GM21526 (cell line): ENCODE results near the gene ARPC5.
"Not testable (repeated sequence)": the region's sequence is repeated elsewhere in the genome, so short reads cannot be mapped to it uniquely, and the experiment has no call there.

Experiments
- ATAC-seq: cut with Tn5 transposase; IDR thresholded peaks from one replicate; pipeline ENCODE4 v1.9.1; 2021; ENCODE audit warnings: moderate library complexity; ENCODE audit not compliant: unreplicated experiment, low FRiP score

Gene ARPC5

DNA sequence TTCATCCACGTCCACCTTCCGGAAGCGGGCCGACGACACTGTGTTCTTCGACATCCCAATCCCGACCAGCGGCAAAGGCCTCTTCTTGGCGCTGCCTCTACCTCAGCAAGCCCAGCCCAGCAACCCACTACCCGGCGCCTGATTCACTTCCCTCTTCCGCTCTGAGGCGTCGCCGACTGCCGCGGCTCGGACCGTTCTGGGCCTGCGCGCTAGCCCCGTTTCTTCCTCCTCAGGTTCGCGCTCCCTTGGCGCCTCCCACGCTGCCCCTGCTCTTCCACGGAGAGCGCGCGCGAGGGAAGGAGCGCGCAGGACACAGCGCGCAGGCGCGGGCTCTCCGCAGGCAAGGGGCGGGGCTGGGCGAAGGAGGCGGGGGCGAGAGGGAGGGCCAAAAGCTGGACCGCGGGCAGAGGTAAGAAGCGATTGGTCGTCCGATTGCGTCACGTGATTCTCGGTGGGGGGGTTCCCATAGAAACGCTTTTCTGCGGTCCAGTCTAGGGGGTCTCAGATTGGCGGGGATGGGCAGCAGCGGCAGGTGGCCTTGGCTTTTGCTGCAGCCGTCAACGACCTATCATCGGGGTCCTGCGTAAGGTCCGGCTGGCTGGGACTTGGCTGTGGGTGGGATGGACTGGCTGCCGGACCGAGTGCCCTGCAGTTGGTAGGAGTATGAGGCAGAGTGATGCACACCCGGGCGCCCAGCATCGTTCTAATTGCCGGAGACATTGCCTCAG is at the start of gene ARPC5:
ARPC5 (minus strand) TSS at position 178 of the 728 bp plus-strand sequence; CDS start at position 54, 124 bp downstream.
- peak; percentile 87 for ATAC-seq

GRCh38 chr1:183685112-183685713 is 49.6 kb upstream of the ARPC5 start:
- no peak for ATAC-seq

DNA sequence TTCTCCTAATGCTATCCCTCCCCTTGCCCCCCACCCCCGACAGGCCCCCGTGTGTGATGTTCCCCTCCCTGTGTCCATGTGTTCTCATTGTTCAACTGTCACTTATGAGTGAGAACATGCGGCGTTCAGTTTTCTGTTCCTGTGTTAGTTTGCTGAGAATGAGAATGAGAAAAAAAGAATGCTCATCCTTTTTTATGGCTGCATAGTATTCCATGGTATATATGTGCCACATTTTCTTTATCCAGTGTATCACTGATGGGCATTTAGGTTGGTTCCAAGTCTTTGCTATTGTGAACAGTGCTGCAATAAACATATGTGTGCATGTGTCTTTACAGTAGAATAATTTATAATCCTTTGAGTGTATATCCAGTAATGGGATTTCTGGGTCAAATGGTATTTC is 43.8 kb upstream of the ARPC5 start:
- ATAC-seq = not testable (repeated sequence)

DNA sequence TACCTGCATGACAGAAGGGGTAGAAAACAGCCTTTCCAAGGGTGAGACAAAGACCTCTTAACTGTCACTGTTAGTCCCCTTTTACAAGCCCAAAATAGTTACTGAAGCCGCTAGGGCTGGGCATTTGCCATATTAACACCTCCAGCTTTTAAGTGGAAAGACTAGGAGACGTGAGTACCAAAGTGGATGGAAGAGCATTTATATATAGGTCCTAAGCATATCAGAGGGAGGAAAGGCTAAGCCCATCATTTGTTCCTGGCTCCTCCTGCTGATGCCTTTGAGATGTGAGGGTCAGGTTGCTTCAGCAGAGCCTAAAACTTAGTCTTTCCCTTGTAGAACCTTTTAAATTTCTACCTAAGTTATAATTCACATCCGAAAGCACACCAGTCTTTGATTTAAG is 43.2 kb upstream of the ARPC5 start:
- no peak for ATAC-seq

GRCh38 chr1:183676586-183677189 is 41.1 kb upstream of the ARPC5 start:
- no peak for ATAC-seq

DNA sequence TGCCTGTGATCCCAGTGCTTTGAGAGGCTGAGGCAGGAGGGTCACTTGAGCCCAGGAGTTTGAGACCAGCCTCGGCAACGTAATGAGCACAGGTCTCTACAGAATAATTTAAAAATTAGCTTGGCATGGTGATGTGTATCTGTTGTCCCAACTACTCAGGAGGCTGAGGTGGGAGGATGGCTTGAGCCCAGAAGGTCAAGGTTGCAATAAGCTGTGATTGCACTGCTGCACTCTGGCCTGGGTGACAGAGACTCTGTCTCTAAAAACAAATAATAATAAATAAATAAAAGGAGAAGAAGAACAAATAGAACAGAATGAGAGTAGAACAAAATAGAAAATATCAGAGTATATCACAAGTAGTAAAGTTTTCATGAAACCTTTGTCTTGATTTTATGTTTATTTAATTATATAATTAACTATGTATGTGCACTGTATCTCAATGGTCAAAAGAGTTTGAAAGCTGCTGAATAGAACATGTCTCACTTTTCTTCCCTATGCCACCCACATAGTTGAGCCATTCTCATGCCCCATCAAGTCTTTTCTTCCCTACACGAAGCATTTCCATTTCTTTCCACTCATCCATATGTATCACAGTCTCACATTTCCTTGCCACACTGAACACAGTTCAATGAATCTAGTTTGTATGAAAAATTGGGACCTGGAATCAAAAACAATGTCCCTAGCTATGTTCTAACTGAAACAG is 40.5 kb upstream of the ARPC5 start:
- no peak for ATAC-seq

DNA sequence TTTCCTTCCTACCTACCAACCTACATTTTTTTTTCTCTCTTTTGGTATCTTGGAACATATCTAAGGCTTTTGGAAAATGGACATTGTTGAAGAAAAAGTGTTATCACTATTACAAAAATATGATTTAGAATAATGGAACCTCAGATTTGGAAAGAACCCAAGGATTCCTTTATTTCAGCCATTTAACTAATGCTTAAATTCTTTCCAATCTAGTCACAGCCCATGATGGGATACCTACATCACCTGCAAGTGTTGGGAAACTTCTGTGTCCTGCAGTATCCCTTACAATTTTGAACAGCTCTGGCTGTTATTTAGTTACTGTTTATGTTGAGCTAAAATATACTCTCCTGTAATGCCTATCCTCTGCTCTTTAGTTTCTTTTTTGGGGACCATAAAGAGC is 39.8 kb upstream of the ARPC5 start:
- ATAC-seq = no peak

- ATAC-seq = no peak
Observed at GRCh38 chr1:183674886-183675285, 39.3 kb upstream of the ARPC5 start.

GRCh38 chr1:183674339-183674738 is 38.8 kb upstream of the ARPC5 start:
- ATAC-seq = no peak

- ATAC-seq = no peak
Observed at GRCh38 chr1:183673605-183674323, 38.2 kb upstream of the ARPC5 start.

- ATAC-seq = no peak
Observed at GRCh38 chr1:183670169-183670568, 34.6 kb upstream of the ARPC5 start.

DNA sequence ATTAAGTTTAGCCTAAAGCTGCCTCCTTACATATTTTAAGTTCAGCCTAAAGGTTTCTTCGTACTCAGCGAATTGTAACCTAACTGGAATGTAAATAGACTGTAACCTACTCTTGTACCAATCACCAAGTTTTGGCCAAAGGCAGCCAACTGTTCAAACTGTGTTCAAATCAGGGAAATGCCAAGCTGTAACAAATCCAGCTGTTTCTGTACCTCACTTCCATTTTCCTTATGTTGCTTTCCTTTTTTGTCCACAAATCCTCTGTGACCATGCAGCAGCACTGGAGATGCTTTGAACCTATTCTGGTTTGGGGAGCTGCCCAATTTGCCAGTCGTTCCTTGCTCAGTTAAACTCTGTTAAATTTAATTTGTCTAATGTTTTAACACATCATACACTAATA is 20.8 kb upstream of the ARPC5 start:
- ATAC-seq = no peak

DNA sequence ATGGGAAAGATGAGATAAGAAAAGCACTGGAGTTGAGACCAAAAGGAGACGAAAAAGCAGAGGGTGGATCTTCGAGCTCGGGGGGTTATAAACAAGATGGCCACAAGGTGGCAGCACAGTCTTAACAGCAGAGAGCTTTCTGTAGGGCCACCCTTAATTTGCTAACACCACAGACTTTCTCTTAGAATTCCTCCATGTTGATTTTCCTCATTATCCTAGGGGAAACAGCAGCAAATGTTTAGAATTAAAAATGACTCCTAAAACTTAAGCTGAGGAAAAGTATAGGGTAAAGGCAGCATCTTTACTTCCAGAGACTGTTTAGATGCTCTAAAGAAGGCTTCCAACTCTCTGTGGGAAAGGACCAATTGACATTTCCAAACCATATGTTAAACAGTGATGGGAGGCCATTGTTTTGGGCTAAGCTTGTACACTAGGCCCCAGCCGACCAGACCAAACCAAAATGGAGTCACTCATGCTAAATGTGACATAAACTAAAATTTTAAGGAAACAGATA is 20.0 kb upstream of the ARPC5 start:
- peak; percentile 69 for ATAC-seq

- no peak for ATAC-seq
Observed at GRCh38 chr1:183654706-183655105, 19.1 kb upstream of the ARPC5 start.

DNA sequence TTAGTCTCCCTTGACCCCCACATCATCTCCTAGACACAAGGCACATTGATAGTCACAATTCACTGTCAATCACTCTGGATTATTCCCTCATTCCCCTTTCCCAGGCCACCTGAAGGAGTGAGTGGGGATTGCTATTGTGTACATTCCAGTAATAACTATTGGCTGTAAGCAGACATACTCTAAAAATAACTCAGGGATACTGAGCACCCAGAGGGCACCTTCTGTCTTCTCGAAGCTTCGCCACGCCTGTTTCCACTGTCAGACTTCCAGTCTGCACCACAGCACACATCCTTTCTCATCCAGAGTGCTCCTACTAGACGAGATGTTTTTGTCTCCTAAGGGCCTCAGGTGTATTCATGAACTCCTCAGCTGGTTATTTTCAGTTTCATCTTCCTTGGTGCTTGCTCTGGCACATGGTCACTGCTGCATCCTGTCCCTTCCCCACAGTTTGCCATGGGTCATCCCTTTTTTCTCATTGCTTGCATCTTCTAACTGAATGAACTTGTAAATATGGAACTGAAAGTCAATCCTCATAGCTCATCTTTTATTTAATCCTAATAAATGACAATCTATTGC is 18.4 kb upstream of the ARPC5 start:
- no peak for ATAC-seq

GRCh38 chr1:183653462-183653794 is 17.8 kb upstream of the ARPC5 start:
- ATAC-seq = no peak

DNA sequence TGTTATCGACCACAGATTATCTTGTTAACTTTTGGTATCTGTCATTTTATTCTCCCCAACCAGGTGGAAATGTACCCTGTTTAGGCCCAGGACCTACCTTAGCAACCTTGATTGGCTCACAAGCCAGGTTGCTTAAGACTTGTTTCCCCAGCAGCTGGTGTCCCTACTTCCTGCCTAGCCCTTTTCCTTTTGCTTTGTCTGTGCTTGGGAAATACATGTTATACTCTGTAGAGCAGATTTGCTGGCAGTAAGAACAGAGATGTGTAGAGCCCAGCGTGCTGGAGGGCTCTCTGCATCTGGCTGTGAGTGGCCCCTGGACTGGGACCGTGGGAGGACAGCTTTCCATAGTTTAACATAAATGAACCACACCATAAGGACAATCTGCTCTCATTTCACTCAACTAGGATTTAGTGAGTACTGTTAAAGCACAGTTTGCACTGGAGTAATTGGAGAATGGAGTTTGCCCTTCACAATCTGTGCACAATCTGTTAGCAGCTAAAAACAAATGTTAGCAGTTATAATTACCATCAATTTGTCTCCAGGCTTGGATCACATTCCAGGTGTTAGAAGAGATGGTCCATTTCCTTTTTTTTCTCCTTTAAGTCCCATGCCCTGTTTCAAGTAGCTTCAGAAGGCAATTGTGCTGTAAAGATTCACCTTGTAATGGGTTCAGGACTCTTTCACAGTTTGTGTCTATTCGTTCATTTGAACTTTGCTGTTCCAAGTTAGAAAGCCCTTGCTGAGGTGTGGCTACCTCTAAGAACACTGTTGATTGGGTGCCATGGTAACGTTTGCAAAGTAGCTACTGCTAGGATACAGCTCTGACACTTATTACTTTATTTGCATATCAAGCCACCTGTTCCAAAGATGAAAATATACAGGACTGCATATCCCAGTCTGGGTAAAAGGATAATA is 17.2 kb upstream of the ARPC5 start, which contains the start of gene APOBEC4:
APOBEC4 (minus strand) TSS at position 770 of the 915 bp plus-strand sequence. CDS start 4,535 bp downstream, outside the sequence.
- no peak for ATAC-seq

- ATAC-seq = no peak
Observed at GRCh38 chr1:183652107-183652506, 16.5 kb upstream of the ARPC5 start.

DNA sequence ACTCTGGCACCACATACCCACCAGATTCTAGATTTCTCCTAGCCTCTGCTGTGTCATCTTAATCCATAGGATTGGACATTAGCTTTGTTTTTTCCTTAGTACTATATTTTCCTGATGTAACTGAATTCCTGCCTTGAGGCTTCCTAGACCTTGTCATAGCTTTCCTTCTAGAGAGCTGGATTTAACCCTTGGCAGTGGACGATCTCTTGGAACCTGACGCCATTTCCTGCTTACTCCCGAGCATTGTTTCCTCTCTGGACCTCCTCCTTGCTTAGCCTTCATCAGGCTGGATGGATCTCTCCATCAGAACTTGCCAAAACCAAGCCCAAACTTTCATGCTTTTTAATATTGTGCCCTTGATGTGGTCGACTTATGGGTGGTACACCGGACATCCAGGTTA is 16.0 kb upstream of the ARPC5 start:
- ATAC-seq = no peak
